ENCODE results near the gene NOL9. TPM values are rescaled to one million over a fixed set of nuclear protein-coding genes. Genes with fewer than 3 reads are reported as not detected.

Gene NOL9
- total and polyA plus RNA-seq, 2 of the 13 experiments (the other 11 are each of a cell fraction or from before 2014, with no cell fraction given): 18.0 to 24.7 TPM

DNA sequence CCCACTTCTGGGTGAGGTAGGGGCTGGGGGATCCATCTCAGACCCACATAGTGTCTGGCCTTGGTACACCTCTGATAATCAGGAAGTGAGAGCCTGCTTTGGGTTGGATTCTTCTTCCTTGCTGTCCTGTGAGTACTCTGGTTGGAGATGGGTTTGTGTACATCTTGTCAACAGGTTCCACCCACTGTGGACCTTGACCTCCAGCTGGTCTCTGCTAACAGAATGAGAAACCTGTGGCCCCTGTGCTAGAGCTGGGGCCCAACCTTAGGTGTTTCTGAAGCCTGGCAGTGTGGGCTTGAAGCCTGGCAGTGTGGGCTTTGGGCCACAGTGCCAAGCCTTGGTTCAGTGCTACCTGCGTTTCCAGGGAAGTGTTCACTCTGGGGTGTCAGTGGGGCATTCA is 28.1 kb upstream of the NOL9 start (continued):
- TF ChIP-seq CENPBD1 (CRISPR knock-in tag; IDR thresholded peaks at IDR 0.05; ENCODE audit: borderline replicate concordance, low read depth) (no peak), RBFOX2 (IDR thresholded peaks at IDR 0.05; ENCODE audit: low read depth, low read length) (no peak), GTF3A (CRISPR knock-in tag; conservative IDR thresholded peaks at IDR 0.05) (no peak), GFI1 (CRISPR knock-in tag; IDR thresholded peaks at IDR 0.05; ENCODE audit: borderline replicate concordance) (no peak), ELF4 (CRISPR knock-in tag; IDR thresholded peaks at IDR 0.05; ENCODE audit: borderline replicate concordance) (0 out of 2 replicates have a peak, but pooled peaks have one; percentile 52), ZNF775 (CRISPR knock-in tag; IDR thresholded peaks at IDR 0.05; ENCODE audit: borderline replicate concordance) (no peak), TGIF2 (CRISPR knock-in tag; IDR thresholded peaks at IDR 0.05) (peak; percentile 97), FOXO4 (CRISPR knock-in tag; conservative IDR thresholded peaks at IDR 0.05) (no peak), ZNF691 (CRISPR knock-in tag; IDR thresholded peaks at IDR 0.05; ENCODE audit: borderline replicate concordance, low read depth) (peak; percentile 86), LCORL (IDR thresholded peaks at IDR 0.05) (no peak), LCORL (CRISPR knock-in tag; IDR thresholded peaks at IDR 0.05) (peak; percentile 58; the same call in 1 of the 2 replicates), ZNF770 (CRISPR knock-in tag; IDR thresholded peaks at IDR 0.05) (no peak), CBX1 (IDR thresholded peaks at IDR 0.05; ENCODE audit: low read depth) (no peak), IRF9 (CRISPR knock-in tag; IDR thresholded peaks at IDR 0.05; ENCODE audit: borderline replicate concordance) (no peak), FOXM1 (CRISPR knock-in tag; IDR thresholded peaks at IDR 0.05) (no peak), GZF1 (CRISPR knock-in tag; IDR thresholded peaks at IDR 0.05) (no peak), ZBTB7A (CRISPR knock-in tag; IDR thresholded peaks at IDR 0.05) (no peak), NFE2 (CRISPR knock-in tag; IDR thresholded peaks at IDR 0.05) (no peak), ZNF564 (CRISPR knock-in tag; IDR thresholded peaks at IDR 0.05) (peak; percentile 67; the same call in 1 of the 2 replicates), TIGD3 (CRISPR knock-in tag; IDR thresholded peaks at IDR 0.05; ENCODE audit: borderline replicate concordance) (no peak), ZNF615 (CRISPR knock-in tag; IDR thresholded peaks at IDR 0.05; ENCODE audit: borderline replicate concordance) (no peak)
- TF ChIP-seq, protein P1, sequence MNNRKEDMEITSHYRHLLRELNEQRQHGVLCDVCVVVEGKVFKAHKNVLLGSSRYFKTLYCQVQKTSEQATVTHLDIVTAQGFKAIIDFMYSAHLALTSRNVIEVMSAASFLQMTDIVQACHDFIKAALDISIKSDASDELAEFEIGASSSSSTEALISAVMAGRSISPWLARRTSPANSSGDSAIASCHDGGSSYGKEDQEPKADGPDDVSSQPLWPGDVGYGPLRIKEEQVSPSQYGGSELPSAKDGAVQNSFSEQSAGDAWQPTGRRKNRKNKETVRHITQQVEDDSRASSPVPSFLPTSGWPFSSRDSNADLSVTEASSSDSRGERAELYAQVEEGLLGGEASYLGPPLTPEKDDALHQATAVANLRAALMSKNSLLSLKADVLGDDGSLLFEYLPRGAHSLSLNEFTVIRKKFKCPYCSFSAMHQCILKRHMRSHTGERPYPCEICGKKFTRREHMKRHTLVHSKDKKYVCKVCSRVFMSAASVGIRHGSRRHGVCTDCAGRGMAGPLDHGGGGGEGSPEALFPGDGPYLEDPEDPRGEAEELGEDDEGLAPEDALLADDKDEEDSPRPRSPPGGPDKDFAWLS (CRISPR knock-in tag; IDR thresholded peaks at IDR 0.05; ENCODE audit: borderline replicate concordance): no peak
